GM18519 (cell line): Measurements from ENCODE around the gene TMCO2.
"Not testable (repeated sequence)": the region's sequence is repeated elsewhere in the genome, so short reads cannot be mapped to it uniquely, and the experiment has no call there.

ENCODE experiments used
- ATAC-seq: cut with Tn5 transposase; IDR thresholded peaks from one replicate; pipeline ENCODE4 v1.9.1; 2021; ENCODE audit warnings: mild to moderate bottlenecking, moderate library complexity; ENCODE audit not compliant: unreplicated experiment, low FRiP score

Gene TMCO2

DNA sequence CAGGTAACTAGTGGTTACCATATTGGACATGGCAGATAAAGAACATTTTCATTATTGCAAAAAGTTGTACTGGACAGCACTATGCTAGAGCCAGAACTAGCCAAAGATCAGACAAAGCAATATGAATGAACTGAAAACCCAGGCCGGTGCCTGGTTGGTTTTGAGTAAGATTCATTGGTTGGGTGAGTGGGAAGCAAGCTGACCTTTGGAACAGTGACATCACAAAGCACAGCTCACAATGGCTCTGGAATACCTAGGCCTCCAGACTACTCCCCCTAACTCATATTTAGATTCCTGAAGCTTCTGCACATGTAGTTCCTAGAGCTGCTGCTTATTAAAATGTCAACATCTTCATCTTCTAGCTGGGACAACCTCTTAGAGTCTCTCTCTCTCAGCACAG lies at the start of gene TMCO2:
TSS of gene TMCO2 (plus strand) at position 283 of the 400 bp plus-strand sequence. CDS start at position 340, 57 bp downstream.
- ATAC-seq, result no peak

DNA sequence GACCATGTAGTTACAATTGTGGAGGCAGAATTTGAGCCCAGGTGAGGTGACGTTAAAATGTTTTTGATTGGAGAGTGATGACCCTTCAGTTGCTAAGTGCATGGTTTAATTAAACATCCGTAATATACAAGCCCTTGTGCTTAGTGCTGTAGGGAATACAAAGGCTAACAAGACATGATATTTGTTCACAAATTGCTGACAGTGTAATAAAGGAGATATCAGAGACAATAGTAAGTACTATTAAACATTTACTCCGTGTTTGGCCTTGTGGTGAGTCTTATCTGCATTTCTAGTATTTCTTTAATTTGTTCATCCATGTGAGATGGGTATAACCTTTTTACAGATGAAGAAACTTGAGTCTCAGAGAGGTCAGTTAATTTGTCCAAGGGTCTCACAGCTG lies 48.6 kb upstream of the TMCO2 start:
- ATAC-seq, result no peak

DNA sequence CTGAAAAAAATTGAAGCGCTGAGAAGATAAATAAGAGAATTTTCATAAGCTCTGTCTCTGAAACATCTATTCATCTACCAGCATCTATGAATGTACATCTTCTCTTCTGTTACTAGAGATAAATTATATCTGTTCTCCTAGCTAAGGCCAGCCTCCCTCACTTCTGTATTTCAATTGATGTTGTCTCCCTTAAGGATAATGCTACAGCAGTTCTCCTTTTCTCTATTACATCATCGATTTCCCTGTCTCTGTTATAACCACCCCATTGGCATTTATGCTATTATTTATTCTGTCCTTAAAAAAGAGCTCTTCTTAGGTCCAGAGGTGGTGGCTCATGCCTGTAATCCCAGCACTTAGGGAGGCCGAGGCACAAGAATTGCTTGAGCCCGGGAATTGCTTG lies 42.9 kb upstream of the TMCO2 start:
- no peak for ATAC-seq

DNA sequence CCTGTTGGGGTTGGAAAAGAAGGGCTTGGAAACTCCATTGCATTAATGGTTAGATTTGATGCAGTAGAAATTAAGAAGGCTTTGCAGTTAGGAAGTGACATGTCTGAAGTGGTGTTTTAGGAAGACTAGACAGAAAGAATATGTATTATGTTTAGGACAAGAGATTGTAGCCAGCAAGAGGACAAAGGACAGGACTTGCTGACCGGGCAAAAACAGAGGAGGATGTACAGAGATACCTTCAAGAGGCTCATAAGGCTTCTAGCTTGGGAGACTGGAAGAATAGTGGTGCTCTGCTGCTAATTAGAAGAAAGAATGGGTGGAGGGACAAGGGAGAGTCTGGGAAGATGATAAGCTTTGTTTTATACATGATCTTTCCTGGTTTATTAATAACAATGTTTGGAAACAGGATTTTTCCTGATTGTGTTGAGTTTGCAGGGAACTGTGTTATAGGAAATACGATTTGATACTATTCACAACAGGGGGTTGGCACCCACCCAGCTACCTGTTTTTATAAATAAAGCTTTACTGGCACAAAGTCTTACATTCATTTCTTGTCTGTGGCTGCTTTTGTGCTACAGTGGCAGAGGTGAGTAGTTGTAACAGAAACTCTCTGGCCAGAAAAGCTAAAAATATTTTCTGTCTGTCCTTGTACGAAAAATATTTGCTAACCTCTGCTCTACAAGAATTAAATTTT lies 37.1 kb upstream of the TMCO2 start:
- no peak for ATAC-seq

DNA sequence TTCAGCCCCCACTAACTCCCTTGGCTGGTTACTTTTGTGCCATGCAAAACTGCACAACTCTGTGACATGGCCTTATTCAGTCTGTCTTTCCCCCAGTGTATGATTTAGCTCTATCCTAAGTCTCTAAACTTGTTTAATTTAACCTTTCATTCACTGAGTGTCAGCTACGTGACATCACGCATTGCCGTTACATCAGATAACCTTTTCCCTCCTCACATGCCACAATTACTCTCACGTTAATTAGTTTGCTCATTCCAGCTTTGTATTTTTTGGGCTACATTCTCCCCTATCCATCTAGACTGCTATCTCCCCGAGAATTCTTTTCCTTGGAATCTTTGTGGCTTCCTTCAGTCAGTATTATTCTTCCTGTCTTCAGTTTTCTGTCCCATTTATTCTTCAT lies 29.4 kb upstream of the TMCO2 start:
- ATAC-seq, result no peak

DNA sequence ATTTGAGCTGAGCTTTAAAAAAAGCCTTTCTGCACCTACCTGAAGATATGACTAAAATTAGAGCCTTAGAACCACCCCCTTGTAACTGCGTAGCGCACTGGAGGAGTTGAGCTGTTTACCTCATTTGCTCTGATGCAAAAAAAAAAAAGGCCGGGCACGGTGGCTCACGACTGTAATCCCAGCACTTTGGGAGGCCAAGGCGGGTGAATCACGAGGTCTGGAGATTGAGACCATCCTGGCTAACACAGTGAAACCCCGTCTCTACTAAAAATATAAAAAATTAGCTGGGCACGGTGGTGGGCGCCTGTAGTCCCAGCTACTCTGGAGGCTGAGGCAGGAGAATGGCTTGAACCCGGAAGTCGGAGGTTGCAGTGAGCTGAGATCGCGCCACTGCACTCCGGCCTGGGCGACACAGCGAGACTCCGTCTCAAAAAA lies 26.2 kb upstream of the TMCO2 start:
- not testable (repeated sequence) for ATAC-seq

DNA sequence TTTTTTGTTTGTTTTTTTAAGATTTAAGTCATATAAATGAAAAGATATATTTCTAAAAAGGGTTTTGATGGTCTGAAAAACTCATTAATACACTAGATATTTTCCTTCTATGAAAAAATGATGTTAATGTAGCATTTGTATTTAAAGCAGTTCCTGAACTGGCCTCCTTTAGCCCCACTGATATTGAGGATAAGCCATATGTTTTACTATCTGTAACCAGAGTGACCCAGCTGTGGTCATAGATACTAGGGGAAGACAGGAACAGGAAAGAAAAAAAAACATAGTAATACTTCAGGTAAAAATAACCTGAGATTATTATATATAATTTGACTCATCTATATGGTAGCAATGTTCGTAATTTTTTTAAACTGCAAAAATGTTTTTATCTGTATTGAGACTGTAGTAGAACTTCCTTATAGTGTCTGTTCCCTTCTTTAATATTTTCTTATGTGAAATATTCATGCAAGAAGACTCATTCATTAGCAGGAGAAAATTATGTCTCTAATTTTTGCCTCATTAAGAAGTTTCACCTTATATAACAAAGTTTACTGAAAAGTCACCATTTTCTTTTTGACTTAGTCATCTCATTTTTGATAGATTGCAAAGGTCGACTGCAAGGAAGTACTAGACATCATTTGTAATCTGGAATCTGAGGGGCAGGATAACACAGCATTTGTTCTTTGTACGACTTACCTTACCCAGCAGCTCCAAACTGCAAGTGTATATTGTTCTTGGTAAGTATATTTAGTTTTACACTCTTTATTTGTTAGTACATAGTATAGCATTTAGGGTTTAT lies 25.6 kb upstream of the TMCO2 start:
- ATAC-seq, result no peak

DNA sequence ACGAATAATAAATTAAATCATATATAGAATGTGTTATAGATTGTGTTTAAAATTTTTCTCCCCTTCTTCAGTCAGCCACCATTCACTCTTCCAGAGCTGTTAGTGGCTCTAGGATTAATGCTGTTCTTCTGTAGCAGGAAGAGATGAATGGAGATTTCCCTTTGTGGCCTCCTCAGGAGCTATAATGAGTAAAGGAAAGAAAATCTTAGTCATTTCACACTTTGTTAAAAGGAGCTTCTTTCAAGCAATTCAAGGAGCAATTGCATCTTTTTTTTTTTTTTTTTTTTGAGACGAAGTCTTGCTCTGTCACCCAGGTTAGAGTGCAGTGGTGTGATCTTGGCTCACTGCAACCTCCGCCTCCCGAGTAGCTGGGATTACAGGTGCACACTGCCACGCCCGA lies 23.7 kb upstream of the TMCO2 start:
- no peak for ATAC-seq

DNA sequence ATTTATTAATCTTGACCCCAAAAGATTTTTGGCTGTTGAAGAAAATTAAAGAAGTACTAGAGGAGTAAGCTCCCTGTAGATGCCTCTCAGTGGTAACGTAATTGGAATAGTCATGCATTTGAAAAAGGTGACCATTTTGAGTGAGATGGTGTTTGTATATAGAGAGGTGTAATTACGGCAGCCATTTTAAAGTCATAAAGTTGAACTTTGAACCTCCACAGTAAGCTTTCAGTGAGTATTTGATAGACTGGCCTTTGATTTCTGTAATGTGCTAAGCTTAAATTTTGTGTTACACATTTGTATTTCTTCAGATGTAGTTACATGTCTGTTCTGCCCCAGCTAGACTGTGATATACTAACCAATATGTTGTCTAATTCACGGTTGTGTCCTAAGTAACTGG lies 21.5 kb upstream of the TMCO2 start:
- no peak for ATAC-seq

DNA sequence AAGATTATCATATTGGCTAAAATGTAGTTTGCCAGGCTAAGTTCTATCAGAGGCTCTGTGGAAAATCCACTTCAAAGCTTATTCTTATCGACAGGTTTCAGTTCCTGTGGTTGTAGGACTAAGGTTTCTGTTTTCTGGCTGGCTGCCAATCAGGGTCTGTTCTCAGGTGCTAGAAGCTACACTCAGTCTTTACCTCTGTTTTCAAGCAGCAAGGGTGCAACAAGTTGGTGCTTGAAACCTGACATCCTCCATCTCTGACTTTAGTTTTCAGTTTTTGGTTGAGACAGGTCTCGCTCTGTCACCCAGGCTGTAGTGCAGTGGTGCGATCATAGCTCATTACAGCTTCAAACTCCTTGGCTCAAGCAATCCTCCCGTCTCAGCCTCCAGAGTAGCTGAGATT lies 15.3 kb upstream of the TMCO2 start:
- ATAC-seq, result peak; percentile 88

DNA sequence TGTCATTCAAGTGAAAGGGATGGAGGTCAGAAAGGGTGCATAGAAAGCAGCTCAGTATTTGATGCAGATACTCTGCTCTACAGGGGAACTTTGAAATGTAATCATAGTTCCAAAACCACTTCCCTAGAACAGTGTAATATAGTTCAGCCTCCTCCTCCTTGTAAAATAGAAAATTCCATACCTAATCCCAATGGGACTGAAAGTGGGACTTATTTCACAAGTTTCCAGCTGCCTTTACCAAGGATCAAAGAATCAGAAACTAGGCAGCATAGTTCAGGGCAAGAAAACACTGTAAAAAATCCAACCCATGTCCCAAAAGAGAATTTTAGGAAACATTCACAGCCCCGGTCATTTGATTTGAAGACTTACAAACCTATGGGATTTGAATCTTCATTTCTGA lies 8.1 kb upstream of the TMCO2 start:
- ATAC-seq, result no peak

DNA sequence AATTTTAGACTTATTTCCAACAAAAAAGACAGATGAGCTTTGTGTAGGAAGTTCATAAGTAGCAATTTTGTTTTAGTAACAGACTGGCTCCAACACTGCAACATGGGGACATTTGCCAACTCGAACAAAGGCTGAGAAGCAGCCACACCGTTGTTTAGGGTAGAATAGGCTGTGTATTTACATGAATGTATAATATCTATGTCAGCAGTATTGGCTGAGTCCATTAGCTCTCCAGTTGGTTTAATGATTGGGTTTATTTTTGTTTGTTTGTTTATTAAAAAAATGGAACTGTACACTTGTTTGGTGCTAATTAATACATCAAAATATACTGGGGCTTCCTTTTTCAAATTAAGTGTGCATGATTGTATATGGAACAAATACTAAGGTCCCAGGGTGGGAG lies 7.3 kb upstream of the TMCO2 start:
- no peak for ATAC-seq

DNA sequence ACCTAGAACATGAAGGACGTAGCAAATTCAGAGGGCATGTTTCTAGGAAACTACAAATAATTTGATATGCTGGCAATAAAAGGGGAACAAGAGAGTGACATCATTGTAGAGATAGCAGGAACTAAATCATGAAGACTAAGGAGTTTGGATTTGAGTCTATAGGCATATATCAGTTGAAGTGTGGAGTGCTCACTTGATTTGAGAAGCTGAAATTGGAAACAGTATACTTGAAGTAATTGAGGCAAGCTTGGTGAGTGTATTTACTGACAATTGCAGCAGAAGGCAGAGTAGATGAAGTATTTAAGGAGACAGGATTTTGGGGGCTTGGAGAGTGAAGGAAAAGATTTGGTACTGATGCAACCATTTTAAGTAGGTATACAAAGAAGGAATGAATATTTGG lies 6.4 kb upstream of the TMCO2 start:
- ATAC-seq, result no peak

DNA sequence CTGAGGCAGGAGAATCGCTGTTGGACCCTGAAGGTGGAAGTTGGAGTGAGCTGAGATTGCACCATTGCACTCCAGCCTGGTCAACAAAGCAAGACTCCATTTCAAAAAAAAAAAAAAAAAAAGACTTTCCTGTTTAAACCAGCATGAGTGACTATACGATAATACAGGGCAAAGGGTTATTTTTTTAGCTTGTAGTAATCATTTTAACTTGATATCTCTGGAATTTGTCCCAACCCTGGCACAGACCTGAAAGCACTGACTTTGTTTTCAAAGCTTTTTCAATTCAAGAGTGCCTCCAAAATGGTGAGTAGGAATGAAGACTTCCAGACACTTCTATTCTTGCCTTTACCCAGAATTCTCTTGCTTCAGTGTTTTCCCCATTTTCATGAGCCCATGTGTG lies 4.4 kb upstream of the TMCO2 start:
- ATAC-seq, result no peak

DNA sequence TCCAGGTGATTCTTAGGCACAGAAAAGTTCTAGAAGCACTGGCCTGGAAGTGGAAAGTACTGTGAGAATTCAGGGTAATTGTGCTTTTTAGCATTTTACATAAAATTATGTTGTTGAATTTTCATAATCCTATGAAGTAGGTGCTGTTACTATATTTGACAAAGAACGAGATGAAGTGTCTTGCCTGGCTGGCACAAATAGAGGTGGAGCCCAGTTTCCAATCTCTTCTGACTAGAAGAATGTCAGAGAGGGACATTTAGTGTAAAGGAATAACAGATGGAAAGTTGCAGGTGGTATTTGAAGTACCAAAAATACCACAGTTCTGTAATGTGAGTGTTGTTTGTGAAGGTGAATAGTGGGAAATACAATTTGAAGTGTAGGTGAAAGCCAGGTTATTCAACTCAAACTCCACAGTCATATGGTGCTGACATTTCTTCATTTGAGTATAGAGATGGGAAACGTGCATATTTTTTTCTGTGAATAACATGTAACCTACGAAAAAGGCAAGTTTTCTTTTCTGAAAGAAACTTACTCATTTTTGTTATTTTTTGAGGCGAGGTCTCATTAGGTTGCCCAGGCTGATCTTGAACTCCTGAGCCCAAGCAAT lies 3.5 kb upstream of the TMCO2 start:
- no peak for ATAC-seq

DNA sequence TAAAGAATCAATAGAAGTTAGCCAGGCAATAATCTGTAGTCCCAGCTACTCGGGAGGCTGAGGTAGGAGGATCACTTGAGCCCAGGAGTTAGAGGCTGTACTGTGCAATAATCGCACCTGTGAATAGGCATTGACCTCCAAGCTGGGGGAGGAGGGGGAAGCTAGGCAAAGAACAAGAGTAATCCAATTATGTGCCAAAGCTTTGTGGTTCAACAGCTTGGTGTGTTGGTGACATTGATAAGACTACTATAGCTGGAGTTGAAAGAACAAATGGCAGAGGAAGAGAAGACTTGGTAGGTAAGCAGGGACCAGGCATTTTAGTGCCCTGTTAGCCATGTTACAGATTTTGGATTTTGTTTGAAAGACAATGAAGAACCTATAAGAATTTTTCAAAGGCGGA lies 2.1 kb upstream of the TMCO2 start:
- ATAC-seq, result no peak

DNA sequence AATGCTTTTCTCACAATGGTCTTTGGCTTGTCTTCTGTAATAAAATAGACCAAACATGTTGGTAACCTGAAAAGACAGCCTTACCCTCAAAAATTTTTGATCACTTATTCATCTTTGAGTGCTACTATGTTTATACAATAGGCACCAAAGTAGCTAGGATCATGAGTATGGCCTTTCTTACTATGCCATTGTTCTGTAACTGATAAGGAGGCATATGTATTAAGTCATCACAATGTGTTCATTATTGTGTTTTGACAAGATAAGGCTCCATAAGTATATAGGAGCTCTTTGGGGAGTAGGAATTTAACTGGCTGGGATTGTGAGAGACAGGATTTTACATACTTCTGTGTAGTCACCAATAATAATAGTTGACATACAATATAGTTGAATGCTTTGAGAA lies 675 bp downstream of the TMCO2 start:
- no peak for ATAC-seq

DNA sequence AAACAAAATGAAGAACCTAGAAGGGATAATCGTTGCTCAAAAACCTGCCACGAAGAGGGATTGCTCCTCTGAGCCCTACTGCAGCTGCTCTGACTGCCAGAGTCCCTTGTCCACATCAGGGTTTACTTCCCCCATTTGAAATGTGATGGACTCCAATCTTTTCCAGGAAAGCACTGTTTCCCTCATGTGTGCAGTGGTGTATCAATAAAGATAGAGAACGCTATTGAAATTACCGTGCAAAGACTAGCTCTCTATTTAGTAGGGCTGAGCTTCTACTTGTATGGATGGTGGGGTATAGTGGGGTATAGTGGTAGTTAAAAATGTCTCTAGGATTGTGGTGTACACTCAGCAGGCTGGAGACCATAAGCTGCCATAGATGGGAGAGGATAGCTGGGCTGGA lies 3.7 kb downstream of the TMCO2 start:
- no peak for ATAC-seq

DNA sequence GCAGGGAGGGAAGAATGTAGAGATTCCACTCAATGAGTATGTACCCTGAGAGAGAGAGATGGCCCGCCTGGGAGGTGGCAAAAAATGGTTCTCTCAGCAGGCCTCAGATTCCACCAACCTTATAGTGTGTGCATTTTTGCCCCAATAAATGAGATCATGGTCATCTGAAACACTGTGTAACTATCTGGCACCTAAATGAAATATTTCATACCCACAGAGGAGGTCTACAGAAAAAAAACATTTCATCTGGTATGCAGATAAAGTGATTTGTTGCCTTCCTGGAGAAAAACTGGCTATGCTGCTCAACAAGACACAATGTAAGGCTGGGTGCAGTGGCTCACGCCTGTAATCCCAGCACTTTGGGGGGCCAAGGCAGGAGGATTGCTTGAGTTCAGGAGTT lies 4.9 kb downstream of the TMCO2 start:
- no peak for ATAC-seq

DNA sequence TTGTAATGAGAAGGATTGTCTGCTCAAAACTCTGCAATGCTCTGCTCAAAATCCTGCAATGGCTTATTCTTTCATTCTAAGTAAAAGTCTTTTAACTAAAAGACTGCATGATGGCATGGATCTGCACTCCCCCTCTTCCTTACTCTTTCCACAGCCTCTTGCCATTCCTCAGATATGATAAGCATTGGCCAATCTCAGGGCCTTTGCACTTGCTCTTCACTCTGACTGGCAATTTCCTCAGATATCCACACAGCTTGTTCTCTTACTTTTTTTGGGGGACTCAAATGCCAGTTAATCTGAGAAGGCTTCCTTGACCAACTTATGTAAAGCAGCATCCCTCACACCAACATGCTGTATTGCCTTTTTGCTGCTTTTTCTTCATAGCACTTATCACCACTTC lies 7.5 kb downstream of the TMCO2 start:
- no peak for ATAC-seq

DNA sequence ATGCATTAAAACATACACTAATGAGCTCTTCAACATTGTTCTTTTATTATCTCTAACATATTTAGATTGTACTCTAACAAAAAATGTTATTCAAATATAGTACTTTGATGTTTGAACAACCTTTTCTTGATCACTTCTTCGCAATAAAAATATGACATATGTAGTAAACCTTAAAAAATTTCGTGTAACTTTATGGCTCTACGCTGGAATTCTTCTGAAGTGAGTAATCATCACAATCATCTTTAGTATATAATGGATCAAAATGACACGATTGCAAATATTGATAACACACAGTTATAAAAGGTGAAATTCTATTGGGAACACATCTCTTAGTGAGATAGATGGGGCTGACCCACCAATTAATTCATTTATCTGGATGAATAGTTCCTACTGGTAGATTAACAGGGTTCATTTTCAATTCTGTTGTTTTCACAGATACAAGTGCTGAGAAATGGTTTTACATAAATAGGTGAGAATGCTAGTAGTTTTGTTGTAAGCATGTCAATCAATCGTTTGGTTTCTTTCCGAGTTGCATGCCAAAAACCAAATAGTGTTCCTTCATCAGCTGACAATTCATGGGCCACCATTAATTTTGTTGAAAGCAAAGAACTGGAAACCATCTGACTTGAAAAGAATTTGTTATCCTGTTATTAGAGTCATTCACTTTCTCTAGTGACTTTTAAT lies 8.8 kb downstream of the TMCO2 start:
- ATAC-seq, result no peak
